Hepatocyte (in vitro differentiated cells): ENCODE results near the gene CATSPERD.

Experiments
- CTCF ChIP-seq: fragments of 200-600 bp; sonication (generic); IDR thresholded peaks from 2 replicates; pipeline ENCODE4 v1.5.1; 2016; ENCODE audit warnings: antibody characterized with exemption, mild to moderate bottlenecking; ENCODE audit not compliant: poor library complexity
- EZH2 ChIP-seq: fragments of 200-600 bp; sonication (generic); IDR thresholded peaks from 2 replicates; pipeline ENCODE4 v1.6.1; 2016; ENCODE audit warnings: antibody characterized with exemption, mild to moderate bottlenecking, borderline replicate concordance
- EZH2phosphoT487 ChIP-seq: fragments of 200-600 bp; sonication (generic); IDR thresholded peaks from one replicate; pipeline ENCODE4 v1.6.1; 2018; ENCODE audit warnings: antibody characterized with exemption, mild to moderate bottlenecking, low read depth, moderate library complexity; ENCODE audit not compliant: unreplicated experiment, severe bottlenecking

- TF ChIP-seq EZH2 (no peak), CTCF (no peak), EZH2phosphoT487 (no peak)
Measured at GRCh38 chr19:5808120-5808816, 87.8 kb downstream of the CATSPERD start.
